LNCaP clone FGC (cell line): Measurements from ENCODE around the gene NCEH1.

ENCODE experiments used
- DNase-seq: peaks from one replicate; pipeline ENCODE4 v3.0.0-alpha.2; 2011; ENCODE audit warnings: low read depth
- H3K4me3 ChIP-seq: 2 replicates; pipeline ENCODE4 v1.5.1; 2011; ENCODE audit warnings: mild to moderate bottlenecking, low read depth, low read length, control low read depth
- CTCF ChIP-seq: IDR thresholded peaks from 2 replicates; pipeline ENCODE4 v1.5.1; 2012; ENCODE audit warnings: mild to moderate bottlenecking; ENCODE audit not compliant: control insufficient read depth, insufficient read depth; ENCODE audit errors: extremely low read depth

NCEH1 gene

GRCh38 chr3:172716476-172716875, 5.6 kb upstream of the NCEH1 start:
- no peak for DNase-seq
- TF ChIP-seq CTCF, result no peak
- no peak overlapping the region for H3K4me3 ChIP-seq

GRCh38 chr3:172713316-172713715, 2.4 kb upstream of the NCEH1 start:
- H3K4me3 ChIP-seq, result no peak overlapping the region
- DNase-seq, result no peak
- no peak for TF ChIP-seq CTCF

- no peak for TF ChIP-seq CTCF
- peak overlapping the region; percentile 71 for H3K4me3 ChIP-seq
- DNase-seq, result no peak
Measured at GRCh38 chr3:172711454-172711795, 558 bp upstream of the NCEH1 start.

GRCh38 chr3:172709774-172710663, 848 bp downstream of the NCEH1 start:
- peak overlapping the region; percentile 71 for H3K4me3 ChIP-seq
- no peak for DNase-seq
- no peak for TF ChIP-seq CTCF

GRCh38 chr3:172708921-172709773, 1.7 kb downstream of the NCEH1 start:
- H3K4me3 ChIP-seq, result no peak overlapping the region
- no peak for TF ChIP-seq CTCF
- DNase-seq, result no peak

- no peak overlapping the region for H3K4me3 ChIP-seq
Measured at GRCh38 chr3:172707967-172708366, 2.9 kb downstream of the NCEH1 start.

More at GRCh38 chr3:172707967-172708366, 2.9 kb downstream of the NCEH1 start:
- no peak for TF ChIP-seq CTCF
- DNase-seq, result no peak
